Measurements from ENCODE around the gene DUSP16.
A peak's percentile ranks its signal among the peaks of the same experiment; 100 is the strongest.

The DUSP16 gene

GRCh38 chr12:12461923-12462315 lies 100.7 kb downstream of the DUSP16 start:
- H3K27ac Mint-ChIP-seq = peak overlapping the region; percentile 83
- peaks cover 62% of the 10 kb centered on the region for H3K4me1 Mint-ChIP-seq (ENCODE audit: low read depth)
- no peaks in the 10 kb centered on the region for H3K27me3 Mint-ChIP-seq (ENCODE audit: low read depth)
- H3K4me3 Mint-ChIP-seq = peak overlapping the region; percentile 78
- no peaks in the 10 kb centered on the region for H3K9me3 Mint-ChIP-seq
- peak; percentile 64 for DNase-seq (ENCODE audit: low spot score)
- peaks cover 10% of the 10 kb centered on the region for H3K36me3 Mint-ChIP-seq (ENCODE audit: low read depth)

- no peaks in the 10 kb centered on the region for H3K27me3 Mint-ChIP-seq (ENCODE audit: low read depth)
- peak overlapping the region; percentile 83 for H3K27ac Mint-ChIP-seq
- peak overlapping the region; percentile 78 for H3K4me3 Mint-ChIP-seq
- no peaks in the 10 kb centered on the region for H3K9me3 Mint-ChIP-seq
- peak; percentile 44 for DNase-seq (ENCODE audit: low spot score)
- H3K36me3 Mint-ChIP-seq (ENCODE audit: low read depth) = peaks cover 8% of the 10 kb centered on the region
- H3K4me1 Mint-ChIP-seq (ENCODE audit: low read depth) = peaks cover 65% of the 10 kb centered on the region
These were observed 101.4 kb downstream of the DUSP16 start for GRCh38 chr12:12460935-12461922.

GRCh38 chr12:12456637-12457036 lies 106.0 kb downstream of the DUSP16 start:
- peak overlapping the region; percentile 97 for H3K27ac Mint-ChIP-seq
- no peaks in the 10 kb centered on the region for H3K27me3 Mint-ChIP-seq (ENCODE audit: low read depth)
- peaks cover 9% of the 10 kb centered on the region for H3K36me3 Mint-ChIP-seq (ENCODE audit: low read depth)
- DNase-seq (ENCODE audit: low spot score) = no peak
- no peaks in the 10 kb centered on the region for H3K9me3 Mint-ChIP-seq
- peaks cover 48% of the 10 kb centered on the region for H3K4me1 Mint-ChIP-seq (ENCODE audit: low read depth)
- peak overlapping the region; percentile 80 for H3K4me3 Mint-ChIP-seq

- H3K4me1 Mint-ChIP-seq (ENCODE audit: low read depth) = peaks cover 30% of the 10 kb centered on the region
- no peaks in the 10 kb centered on the region for H3K27me3 Mint-ChIP-seq (ENCODE audit: low read depth)
- peaks cover 15% of the 10 kb centered on the region for H3K36me3 Mint-ChIP-seq (ENCODE audit: low read depth)
- H3K27ac Mint-ChIP-seq = no peak overlapping the region
- no peak overlapping the region for H3K4me3 Mint-ChIP-seq
- no peaks in the 10 kb centered on the region for H3K9me3 Mint-ChIP-seq
- no peak for DNase-seq (ENCODE audit: low spot score)
These were observed 108.3 kb downstream of the DUSP16 start for GRCh38 chr12:12454315-12454714.

- H3K9me3 Mint-ChIP-seq = no peaks in the 10 kb centered on the region
- DNase-seq (ENCODE audit: low spot score) = no peak
- no peak overlapping the region for H3K4me3 Mint-ChIP-seq
- peaks cover 17% of the 10 kb centered on the region for H3K36me3 Mint-ChIP-seq (ENCODE audit: low read depth)
- peaks cover 32% of the 10 kb centered on the region for H3K4me1 Mint-ChIP-seq (ENCODE audit: low read depth)
- H3K27ac Mint-ChIP-seq = no peak overlapping the region
- no peaks in the 10 kb centered on the region for H3K27me3 Mint-ChIP-seq (ENCODE audit: low read depth)
These were observed 109.0 kb downstream of the DUSP16 start for GRCh38 chr12:12453635-12454034.

- Mint-ChIP-seq H3K27me3 (ENCODE audit: low read depth) (no peaks in the 10 kb centered on the region), H3K36me3 (ENCODE audit: low read depth) (peaks cover 16% of the 10 kb centered on the region), H3K9me3 (no peaks in the 10 kb centered on the region), H3K4me3 (no peak overlapping the region), H3K27ac (no peak overlapping the region), H3K4me1 (ENCODE audit: low read depth) (peaks cover 26% of the 10 kb centered on the region)
- DNase-seq (ENCODE audit: low spot score) = no peak
These were observed 110.2 kb downstream of the DUSP16 start for GRCh38 chr12:12452326-12452902.

GRCh38 chr12:12451098-12451497 lies 111.6 kb downstream of the DUSP16 start:
- Mint-ChIP-seq H3K9me3 (no peaks in the 10 kb centered on the region), H3K4me1 (ENCODE audit: low read depth) (peaks cover 25% of the 10 kb centered on the region), H3K36me3 (ENCODE audit: low read depth) (peaks cover 19% of the 10 kb centered on the region), H3K27me3 (ENCODE audit: low read depth) (no peaks in the 10 kb centered on the region), H3K4me3 (no peak overlapping the region), H3K27ac (no peak overlapping the region)
- DNase-seq (ENCODE audit: low spot score) = no peak

GRCh38 chr12:12450043-12450471 lies 112.6 kb downstream of the DUSP16 start:
- H3K36me3 Mint-ChIP-seq (ENCODE audit: low read depth) = peaks cover 16% of the 10 kb centered on the region
- no peak for DNase-seq (ENCODE audit: low spot score)
- no peak overlapping the region for H3K4me3 Mint-ChIP-seq
- H3K9me3 Mint-ChIP-seq = no peaks in the 10 kb centered on the region
- no peaks in the 10 kb centered on the region for H3K27me3 Mint-ChIP-seq (ENCODE audit: low read depth)
- H3K27ac Mint-ChIP-seq = no peak overlapping the region
- H3K4me1 Mint-ChIP-seq (ENCODE audit: low read depth) = peaks cover 25% of the 10 kb centered on the region

GRCh38 chr12:12449533-12450025 lies 113.1 kb downstream of the DUSP16 start:
- DNase-seq (ENCODE audit: low spot score) = no peak
- no peak overlapping the region for H3K27ac Mint-ChIP-seq
- H3K4me1 Mint-ChIP-seq (ENCODE audit: low read depth) = peaks cover 29% of the 10 kb centered on the region
- no peaks in the 10 kb centered on the region for H3K9me3 Mint-ChIP-seq
- H3K36me3 Mint-ChIP-seq (ENCODE audit: low read depth) = peaks cover 14% of the 10 kb centered on the region
- no peaks in the 10 kb centered on the region for H3K27me3 Mint-ChIP-seq (ENCODE audit: low read depth)
- H3K4me3 Mint-ChIP-seq = no peak overlapping the region

- peaks cover 43% of the 10 kb centered on the region for H3K4me1 Mint-ChIP-seq (ENCODE audit: low read depth)
- H3K9me3 Mint-ChIP-seq = no peaks in the 10 kb centered on the region
- no peak overlapping the region for H3K27ac Mint-ChIP-seq
- DNase-seq (ENCODE audit: low spot score) = no peak
- no peaks in the 10 kb centered on the region for H3K27me3 Mint-ChIP-seq (ENCODE audit: low read depth)
- peaks cover 14% of the 10 kb centered on the region for H3K36me3 Mint-ChIP-seq (ENCODE audit: low read depth)
- H3K4me3 Mint-ChIP-seq = no peak overlapping the region
These were observed 114.8 kb downstream of the DUSP16 start for GRCh38 chr12:12447837-12448236.

- Mint-ChIP-seq H3K4me1 (ENCODE audit: low read depth) (peaks cover 48% of the 10 kb centered on the region), H3K27me3 (ENCODE audit: low read depth) (no peaks in the 10 kb centered on the region), H3K9me3 (no peaks in the 10 kb centered on the region), H3K36me3 (ENCODE audit: low read depth) (peaks cover 13% of the 10 kb centered on the region), H3K4me3 (peak overlapping the region; percentile 27), H3K27ac (peak overlapping the region; percentile 3)
- DNase-seq (ENCODE audit: low spot score) = no peak
These were observed 115.4 kb downstream of the DUSP16 start for GRCh38 chr12:12447236-12447635.

GRCh38 chr12:12446786-12447185 lies 115.9 kb downstream of the DUSP16 start:
- Mint-ChIP-seq H3K27ac (peak overlapping the region; percentile 68), H3K4me1 (ENCODE audit: low read depth) (peaks cover 53% of the 10 kb centered on the region)

GRCh38 chr12:12445882-12446181 lies 116.8 kb downstream of the DUSP16 start:
- Mint-ChIP-seq H3K27ac (peak overlapping the region; percentile 9), H3K27me3 (ENCODE audit: low read depth) (no peaks in the 10 kb centered on the region), H3K9me3 (no peaks in the 10 kb centered on the region), H3K4me3 (no peak overlapping the region), H3K36me3 (ENCODE audit: low read depth) (peaks cover 13% of the 10 kb centered on the region), H3K4me1 (ENCODE audit: low read depth) (peaks cover 62% of the 10 kb centered on the region)
- no peak for DNase-seq (ENCODE audit: low spot score)

More at GRCh38 chr12:12446786-12447185, 115.9 kb downstream of the DUSP16 start:
- peaks cover 13% of the 10 kb centered on the region for H3K36me3 Mint-ChIP-seq (ENCODE audit: low read depth)
- H3K9me3 Mint-ChIP-seq = no peaks in the 10 kb centered on the region
- no peak overlapping the region for H3K4me3 Mint-ChIP-seq
- no peak for DNase-seq (ENCODE audit: low spot score)
- H3K27me3 Mint-ChIP-seq (ENCODE audit: low read depth) = no peaks in the 10 kb centered on the region

GRCh38 chr12:12445165-12445881 lies 117.3 kb downstream of the DUSP16 start:
- H3K27me3 Mint-ChIP-seq (ENCODE audit: low read depth) = no peaks in the 10 kb centered on the region
- no peak overlapping the region for H3K4me3 Mint-ChIP-seq
- DNase-seq (ENCODE audit: low spot score) = no peak
- no peaks in the 10 kb centered on the region for H3K9me3 Mint-ChIP-seq
- H3K27ac Mint-ChIP-seq = peak overlapping the region; percentile 43
- peaks cover 67% of the 10 kb centered on the region for H3K4me1 Mint-ChIP-seq (ENCODE audit: low read depth)
- H3K36me3 Mint-ChIP-seq (ENCODE audit: low read depth) = peaks cover 13% of the 10 kb centered on the region
